Gastroesophageal sphincter (tissue), 4 donors: ENCODE results near the gene CASK. TPM values are rescaled to one million over a fixed set of nuclear protein-coding genes. Genes with fewer than 3 reads are reported as not detected.
A peak's percentile ranks its signal among the peaks of the same experiment; 100 is the strongest.

Experiments used
- ATAC-seq: fragments of 150-250 bp; one replicate; pipeline ENCODE4 v1.9.1; 2016; ENCODE audit warnings: mild to moderate bottlenecking, moderate library complexity
- H3K27ac ChIP-seq, 4 donors: fragments of 200-600 bp; sonication (generic) in 3 of 4; 1 replicate in 3 of 4; 2 replicates in 1 of 4; pipeline ENCODE4 v1.5.1; 2016 to 2019
- H3K27me3 ChIP-seq: fragments of 200-600 bp; sonication (generic); one replicate; pipeline ENCODE4 v1.5.1; 2019
- H3K36me3 ChIP-seq, 2 donors: fragments of 200-600 bp; sonication (generic); one replicate each; pipeline ENCODE4 v1.5.1; 2019; ENCODE audit warnings: control low read depth in 1 of 2
- H3K4me1 ChIP-seq, 3 donors: fragments of 200-600 bp; sonication (generic); 1 replicate in 2 of 3; 2 replicates in 1 of 3; pipeline ENCODE4 v1.5.1; 2016 to 2019; ENCODE audit warnings: control low read depth in 2 of 3
- H3K4me3 ChIP-seq, 2 donors: fragments of 200-600 bp; sonication (generic); one replicate each; pipeline ENCODE4 v1.5.1; 2019; ENCODE audit warnings: mild to moderate bottlenecking in 1 of 2, moderate library complexity in 1 of 2
- H3K9me3 ChIP-seq, 3 donors: fragments of 200-600 bp; sonication (generic); one replicate each; pipeline ENCODE4 v1.5.1; 2017 to 2019; ENCODE audit warnings: control low read depth in 2 of 3
- CTCF ChIP-seq, 4 experiments: fragments of 200-600 bp in 2 of 4; fragments of 450-650 bp in 2 of 4; sonication (generic) in 1 of 4; IDR thresholded peaks; one replicate each; pipeline ENCODE4 v1.5.1; 2017 to 2019; ENCODE audit warnings: antibody characterized with exemption in 4 of 4, mild to moderate bottlenecking in 2 of 4, moderate library complexity in 2 of 4
- EP300 ChIP-seq: sonication (generic); formaldehyde crosslinking; IDR thresholded peaks from one replicate; pipeline ENCODE4 v1.6.1; 2017; ENCODE audit warnings: antibody characterized with exemption, mild to moderate bottlenecking
- POLR2A ChIP-seq, 2 donors: fragments of 450-650 bp; IDR thresholded peaks; one replicate each; pipeline ENCODE4 v1.6.1; 2017; ENCODE audit warnings: antibody characterized with exemption in 2 of 2, mild to moderate bottlenecking in 2 of 2, moderate library complexity in 1 of 2
- POLR2AphosphoS5 ChIP-seq: sonication (generic); formaldehyde crosslinking; IDR thresholded peaks from one replicate; pipeline ENCODE4 v1.6.1; 2017; ENCODE audit warnings: antibody characterized with exemption
- WGBS, 2 donors: methylation state at CpG; one replicate each; pipeline ENCODE4 v1.1.5; 2018; ENCODE audit warnings: low coverage in 1 of 2; 5-methylcytosine and 5-hydroxymethylcytosine counted together
- total RNA-seq, 4 donors: library from RNA; depleted of rRNA; stranded (reverse); fragments of >200 nt; gene quantifications; one replicate each; pipeline ENCODE4 v1.1.0, GENCODE V29; 2016

The CASK gene, protein sequence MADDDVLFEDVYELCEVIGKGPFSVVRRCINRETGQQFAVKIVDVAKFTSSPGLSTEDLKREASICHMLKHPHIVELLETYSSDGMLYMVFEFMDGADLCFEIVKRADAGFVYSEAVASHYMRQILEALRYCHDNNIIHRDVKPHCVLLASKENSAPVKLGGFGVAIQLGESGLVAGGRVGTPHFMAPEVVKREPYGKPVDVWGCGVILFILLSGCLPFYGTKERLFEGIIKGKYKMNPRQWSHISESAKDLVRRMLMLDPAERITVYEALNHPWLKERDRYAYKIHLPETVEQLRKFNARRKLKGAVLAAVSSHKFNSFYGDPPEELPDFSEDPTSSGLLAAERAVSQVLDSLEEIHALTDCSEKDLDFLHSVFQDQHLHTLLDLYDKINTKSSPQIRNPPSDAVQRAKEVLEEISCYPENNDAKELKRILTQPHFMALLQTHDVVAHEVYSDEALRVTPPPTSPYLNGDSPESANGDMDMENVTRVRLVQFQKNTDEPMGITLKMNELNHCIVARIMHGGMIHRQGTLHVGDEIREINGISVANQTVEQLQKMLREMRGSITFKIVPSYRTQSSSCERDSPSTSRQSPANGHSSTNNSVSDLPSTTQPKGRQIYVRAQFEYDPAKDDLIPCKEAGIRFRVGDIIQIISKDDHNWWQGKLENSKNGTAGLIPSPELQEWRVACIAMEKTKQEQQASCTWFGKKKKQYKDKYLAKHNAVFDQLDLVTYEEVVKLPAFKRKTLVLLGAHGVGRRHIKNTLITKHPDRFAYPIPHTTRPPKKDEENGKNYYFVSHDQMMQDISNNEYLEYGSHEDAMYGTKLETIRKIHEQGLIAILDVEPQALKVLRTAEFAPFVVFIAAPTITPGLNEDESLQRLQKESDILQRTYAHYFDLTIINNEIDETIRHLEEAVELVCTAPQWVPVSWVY
- 10 to 100 TPM; 22.6 to 55.0 (median 30.5) TPM for total RNA-seq

DNA sequence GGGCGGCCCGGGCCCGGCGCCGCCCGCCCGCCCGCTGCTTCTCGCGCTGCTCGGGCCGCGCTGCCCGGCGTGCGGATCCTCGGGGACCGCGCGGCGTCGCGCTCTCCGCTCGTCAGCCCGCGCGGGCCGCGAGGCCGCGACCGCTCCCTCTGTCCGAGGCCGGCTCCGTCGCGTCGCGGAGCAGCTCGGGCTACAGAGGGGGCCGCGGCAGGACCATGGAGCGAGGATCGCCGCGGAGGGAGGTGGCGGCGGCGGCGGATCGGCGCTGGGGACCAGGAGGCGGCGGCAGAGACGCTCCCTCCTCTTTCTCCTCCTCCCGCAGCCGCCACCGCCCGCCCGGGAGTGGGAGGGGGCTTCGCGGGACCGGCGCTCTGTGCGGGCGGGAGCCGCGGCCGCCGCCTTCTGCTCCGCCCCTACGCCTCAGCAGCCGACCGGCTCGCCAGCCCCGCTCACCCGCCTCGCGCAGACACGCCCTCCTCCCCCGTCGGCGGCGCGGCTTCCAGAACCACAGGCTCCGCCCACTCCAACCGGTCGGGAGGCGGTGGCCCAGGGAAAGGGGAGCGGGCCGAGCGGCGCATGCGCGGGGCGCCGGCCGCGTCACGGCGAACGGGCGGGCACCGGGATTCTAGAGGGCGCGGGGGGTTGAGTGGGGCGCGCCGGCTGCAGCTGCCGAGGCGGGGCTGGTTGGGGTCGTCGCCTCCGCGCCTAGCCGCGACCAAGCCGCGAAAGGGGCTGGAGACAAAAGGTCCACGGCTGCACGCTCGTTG, at the start of gene CASK:
TSS of gene CASK (minus strand) at position 344 of the 767 bp plus-strand sequence. CDS start 566 bp downstream, outside the sequence.
- no peaks in the 10 kb centered on the region for H3K27me3 ChIP-seq
- H3K9me3 ChIP-seq: no peaks in the 10 kb centered on the region
- peak within 1 kb of the TSS; percentile 63 to 66 for H3K4me3 ChIP-seq
- H3K27ac ChIP-seq: peak within 1 kb of the TSS; percentile 86 to 93 (median 90)
- WGBS, 2 donors: no CpG with 5 or more reads among the region's 123 CpGs
- peaks cover 0 to 14% (median 0%) of the 10 kb centered on the region in 3 donors for H3K4me1 ChIP-seq
- TF ChIP-seq POLR2AphosphoS5 (peak; percentile 56), EP300 (no peak), POLR2A (IDR thresholded peaks at IDR 0.05) (peak; percentile 61 to 77)
- no peaks in the 10 kb centered on the region for H3K36me3 ChIP-seq
- ATAC-seq: peak; percentile 96

DNA sequence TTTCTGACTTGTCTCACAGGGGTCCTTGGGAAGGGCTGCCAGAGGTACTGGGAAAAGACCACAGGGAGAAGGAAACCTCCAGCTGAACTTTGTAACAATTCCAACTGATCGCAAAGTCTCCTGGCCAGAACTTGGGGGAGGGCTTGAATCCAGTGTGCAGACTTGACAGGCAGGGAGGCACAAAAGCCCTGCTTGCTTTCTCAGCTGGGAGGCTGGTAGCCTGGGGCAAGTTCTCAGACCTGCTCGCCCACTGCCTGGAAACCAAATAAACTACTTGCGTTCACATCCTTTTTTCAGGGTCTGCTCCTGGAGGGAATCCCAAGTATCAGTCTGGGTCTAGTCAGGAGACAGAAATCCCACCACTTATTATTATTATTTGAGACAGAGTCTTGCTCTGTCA, 48.0 kb upstream of the CASK start:
- Histone ChIP-seq H3K4me3 (no peak overlapping the region), H3K9me3 (no peaks in the 10 kb centered on the region), H3K27ac (no peak overlapping the region), H3K36me3 (no peaks in the 10 kb centered on the region), H3K27me3 (no peaks in the 10 kb centered on the region), H3K4me1 (no peaks in the 10 kb centered on the region)
- WGBS, 2 donors: 92% methylated on average over 2 of the region's 3 CpGs; no CpG with 5 or more reads in 1 of the 2 donors
- TF ChIP-seq POLR2AphosphoS5: no peak
- TF ChIP-seq CTCF (IDR thresholded peaks at IDR 0.05): no peak
- no peak for TF ChIP-seq EP300
- TF ChIP-seq POLR2A (IDR thresholded peaks at IDR 0.05): no peak
- no peak for ATAC-seq

DNA sequence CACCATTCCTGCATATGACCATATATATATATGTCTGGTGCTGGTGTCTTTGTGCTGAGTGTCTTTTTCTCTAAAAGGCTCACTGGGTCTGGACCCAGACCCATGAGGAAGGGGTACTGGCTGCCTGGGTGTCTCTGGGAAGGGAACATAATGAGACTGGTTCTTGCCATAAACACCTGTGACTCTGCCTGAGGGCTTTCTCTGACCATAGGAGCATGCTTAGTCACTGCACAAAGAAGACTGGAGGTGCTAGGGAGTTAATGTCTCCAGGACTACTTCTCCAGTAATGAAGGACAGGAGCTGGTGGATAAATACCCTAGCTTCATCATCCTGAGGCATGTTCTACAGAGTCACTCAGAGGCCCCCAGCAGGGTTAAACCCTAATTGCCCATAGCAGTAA, 47.1 kb upstream of the CASK start:
- H3K36me3 ChIP-seq: no peaks in the 10 kb centered on the region
- ATAC-seq: no peak

DNA sequence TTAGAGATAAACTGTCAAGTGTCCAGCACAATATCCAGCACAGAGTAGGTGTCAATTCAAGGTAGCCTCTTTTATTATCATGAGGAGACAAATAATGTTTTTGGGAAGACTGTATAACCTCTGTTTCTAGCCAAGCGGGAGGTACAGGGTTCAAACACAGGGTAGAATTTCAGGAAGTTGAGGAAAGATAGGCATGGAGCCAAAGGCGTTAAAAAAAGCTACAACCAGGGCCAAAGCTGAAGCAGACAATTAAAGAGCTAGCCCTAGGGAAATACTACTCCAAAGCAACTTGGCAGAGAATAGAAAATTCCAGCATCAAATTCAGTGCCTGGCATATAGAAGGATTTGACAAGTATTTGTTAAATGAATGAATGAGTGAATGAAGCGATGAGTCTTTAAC, 40.0 kb upstream of the CASK start:
- no peaks in the 10 kb centered on the region for H3K9me3 ChIP-seq
- H3K4me1 ChIP-seq: no peaks in the 10 kb centered on the region
- TF ChIP-seq EP300 (no peak), POLR2AphosphoS5 (no peak)
- H3K27me3 ChIP-seq: no peaks in the 10 kb centered on the region
- H3K4me3 ChIP-seq: no peak overlapping the region
- no peak overlapping the region for H3K27ac ChIP-seq
- ATAC-seq: no peak
- WGBS, 2 donors: 60 to 78% methylated on average over 1 to 3 of the region's 3 CpGs
- no peaks in the 10 kb centered on the region for H3K36me3 ChIP-seq

More for the DNA sequence above, 47.1 kb upstream of the CASK start:
- no peak for TF ChIP-seq CTCF (IDR thresholded peaks at IDR 0.05)
- TF ChIP-seq EP300: no peak
- TF ChIP-seq POLR2A (IDR thresholded peaks at IDR 0.05): no peak
- no peak for TF ChIP-seq POLR2AphosphoS5
- Histone ChIP-seq H3K4me1 (no peaks in the 10 kb centered on the region), H3K4me3 (no peak overlapping the region), H3K9me3 (no peaks in the 10 kb centered on the region), H3K27me3 (no peaks in the 10 kb centered on the region), H3K27ac (no peak overlapping the region)

GRCh38 chrX:41960142-41960541, 36.8 kb upstream of the CASK start:
- H3K9me3 ChIP-seq: no peaks in the 10 kb centered on the region
- no peak overlapping the region for H3K27ac ChIP-seq
- no peak for TF ChIP-seq CTCF (IDR thresholded peaks at IDR 0.05)
- no peak for TF ChIP-seq POLR2A (IDR thresholded peaks at IDR 0.05)
- TF ChIP-seq EP300: no peak
- TF ChIP-seq POLR2AphosphoS5: no peak
- no peaks in the 10 kb centered on the region for H3K4me1 ChIP-seq
- H3K27me3 ChIP-seq: no peaks in the 10 kb centered on the region
- WGBS, 2 donors: 86% methylated on average over 2 of the region's 2 CpGs; no CpG with 5 or more reads in 1 of the 2 donors
- no peak for ATAC-seq
- H3K4me3 ChIP-seq: no peak overlapping the region
- no peaks in the 10 kb centered on the region for H3K36me3 ChIP-seq
